ENCODE results near the gene MATN4. TPM values are rescaled to one million over a fixed set of nuclear protein-coding genes. Genes with fewer than 3 reads are reported as not detected.

MATN4 gene
- total and polyA plus RNA-seq, 2 of the 13 experiments (the other 11 are each of a cell fraction or from before 2014, with no cell fraction given): not detected

DNA sequence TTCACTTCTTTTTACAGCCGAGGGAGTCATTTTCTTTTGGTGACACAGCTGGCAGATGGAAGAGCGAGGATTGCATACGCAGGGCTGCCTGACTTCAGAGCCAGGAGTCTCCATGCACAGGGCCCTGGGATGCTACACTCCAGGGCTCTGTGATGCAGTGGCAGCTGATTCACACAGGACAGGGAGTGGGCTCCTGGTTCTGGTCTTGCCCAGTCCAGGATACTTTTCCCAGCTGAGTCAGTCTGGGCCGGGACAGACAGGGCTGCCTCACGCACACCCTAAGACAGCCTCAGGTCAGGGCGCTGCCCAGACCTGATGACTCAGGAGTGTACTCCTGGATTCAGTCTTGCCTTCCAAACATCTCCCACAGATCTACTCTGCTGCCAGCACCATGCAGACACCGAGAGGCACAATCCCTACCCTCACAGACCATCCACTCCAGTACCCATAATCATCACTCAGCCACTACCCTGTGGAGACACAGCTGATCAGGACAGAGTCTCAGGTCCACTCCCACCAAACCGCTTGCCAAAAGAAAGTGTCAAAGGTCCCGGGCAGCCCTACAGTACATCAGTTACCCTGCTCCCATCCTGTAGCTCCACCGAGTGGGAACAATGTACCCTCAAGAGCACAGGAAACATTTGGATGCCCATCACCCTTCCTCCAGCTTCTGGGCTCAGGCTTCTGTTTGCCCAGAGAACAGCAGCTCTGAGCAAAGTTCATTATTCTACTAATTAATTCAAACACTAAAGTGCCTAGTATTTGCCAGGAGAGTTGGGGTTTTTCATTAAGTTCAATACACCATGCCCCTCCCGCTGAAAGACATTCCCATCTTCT, 28.6 kb upstream of the MATN4 start (continued):
- TF ChIP-seq SP140L (CRISPR knock-in tag; IDR thresholded peaks at IDR 0.05; ENCODE audit: borderline replicate concordance): no peak
- TF ChIP-seq, protein P1, sequence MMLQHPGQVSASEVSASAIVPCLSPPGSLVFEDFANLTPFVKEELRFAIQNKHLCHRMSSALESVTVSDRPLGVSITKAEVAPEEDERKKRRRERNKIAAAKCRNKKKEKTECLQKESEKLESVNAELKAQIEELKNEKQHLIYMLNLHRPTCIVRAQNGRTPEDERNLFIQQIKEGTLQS (CRISPR knock-in tag; IDR thresholded peaks at IDR 0.05): 0 out of 2 replicates have a peak, but pooled peaks have one; percentile 31
- TF ChIP-seq, protein P2, sequence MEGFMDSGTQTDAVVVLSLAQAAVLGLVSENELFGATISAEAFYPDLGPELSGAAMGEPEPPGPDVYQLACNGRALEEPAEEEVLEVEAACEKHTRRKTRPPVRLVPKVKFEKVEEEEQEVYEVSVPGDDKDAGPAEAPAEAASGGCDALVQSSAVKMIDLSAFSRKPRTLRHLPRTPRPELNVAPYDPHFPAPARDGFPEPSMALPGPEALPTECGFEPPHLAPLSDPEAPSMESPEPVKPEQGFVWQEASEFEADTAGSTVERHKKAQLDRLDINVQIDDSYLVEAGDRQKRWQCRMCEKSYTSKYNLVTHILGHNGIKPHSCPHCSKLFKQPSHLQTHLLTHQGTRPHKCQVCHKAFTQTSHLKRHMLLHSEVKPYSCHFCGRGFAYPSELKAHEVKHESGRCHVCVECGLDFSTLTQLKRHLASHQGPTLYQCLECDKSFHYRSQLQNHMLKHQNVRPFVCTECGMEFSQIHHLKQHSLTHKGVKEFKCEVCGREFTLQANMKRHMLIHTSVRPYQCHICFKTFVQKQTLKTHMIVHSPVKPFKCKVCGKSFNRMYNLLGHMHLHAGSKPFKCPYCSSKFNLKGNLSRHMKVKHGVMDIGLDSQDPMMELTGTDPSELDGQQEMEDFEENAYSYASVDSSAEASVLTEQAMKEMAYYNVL (CRISPR knock-in tag; IDR thresholded peaks at IDR 0.05; ENCODE audit: borderline replicate concordance): no peak; the same call in 1 of the 2 replicates
- TF ChIP-seq SOX6 (IDR thresholded peaks at IDR 0.05): no peak
- peak; percentile 50; the same call in 1 of the 2 replicates for TF ChIP-seq SOX6 (CRISPR knock-in tag; IDR thresholded peaks at IDR 0.05)
- TF ChIP-seq ZNF878 (CRISPR knock-in tag; IDR thresholded peaks at IDR 0.05): 0 out of 2 replicates have a peak, but pooled peaks have one; percentile 11
- no peak for TF ChIP-seq FIP1L1 (IDR thresholded peaks at IDR 0.05; ENCODE audit: borderline replicate concordance, insufficient read depth, low read depth, low read length)
- no peak for TF ChIP-seq GATA4 (IDR thresholded peaks at IDR 0.05; ENCODE audit: borderline replicate concordance, low read depth)
- 0 out of 2 replicates have a peak, but pooled peaks have one; percentile 47 for TF ChIP-seq SATB2 (CRISPR knock-in tag; IDR thresholded peaks at IDR 0.05)
- TF ChIP-seq, protein P3, sequence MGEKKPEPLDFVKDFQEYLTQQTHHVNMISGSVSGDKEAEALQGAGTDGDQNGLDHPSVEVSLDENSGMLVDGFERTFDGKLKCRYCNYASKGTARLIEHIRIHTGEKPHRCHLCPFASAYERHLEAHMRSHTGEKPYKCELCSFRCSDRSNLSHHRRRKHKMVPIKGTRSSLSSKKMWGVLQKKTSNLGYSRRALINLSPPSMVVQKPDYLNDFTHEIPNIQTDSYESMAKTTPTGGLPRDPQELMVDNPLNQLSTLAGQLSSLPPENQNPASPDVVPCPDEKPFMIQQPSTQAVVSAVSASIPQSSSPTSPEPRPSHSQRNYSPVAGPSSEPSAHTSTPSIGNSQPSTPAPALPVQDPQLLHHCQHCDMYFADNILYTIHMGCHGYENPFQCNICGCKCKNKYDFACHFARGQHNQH (CRISPR knock-in tag; IDR thresholded peaks at IDR 0.05): no peak
- no peak for TF ChIP-seq FOXP1 (IDR thresholded peaks at IDR 0.05)
- no peak; the same call in 1 of the 2 replicates for TF ChIP-seq FOXP1 (CRISPR knock-in tag; IDR thresholded peaks at IDR 0.05)
- 0 out of 2 replicates have a peak, but pooled peaks have one; percentile 10 for TF ChIP-seq DNMT3B (CRISPR knock-in tag; conservative IDR thresholded peaks at IDR 0.05)
- TF ChIP-seq, protein P4, sequence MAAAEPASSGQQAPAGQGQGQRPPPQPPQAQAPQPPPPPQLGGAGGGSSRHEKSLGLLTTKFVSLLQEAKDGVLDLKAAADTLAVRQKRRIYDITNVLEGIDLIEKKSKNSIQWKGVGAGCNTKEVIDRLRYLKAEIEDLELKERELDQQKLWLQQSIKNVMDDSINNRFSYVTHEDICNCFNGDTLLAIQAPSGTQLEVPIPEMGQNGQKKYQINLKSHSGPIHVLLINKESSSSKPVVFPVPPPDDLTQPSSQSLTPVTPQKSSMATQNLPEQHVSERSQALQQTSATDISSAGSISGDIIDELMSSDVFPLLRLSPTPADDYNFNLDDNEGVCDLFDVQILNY (CRISPR knock-in tag; conservative IDR thresholded peaks at IDR 0.05): 0 out of 2 replicates have a peak, but pooled peaks have one; percentile 37
- TF ChIP-seq, protein P5, sequence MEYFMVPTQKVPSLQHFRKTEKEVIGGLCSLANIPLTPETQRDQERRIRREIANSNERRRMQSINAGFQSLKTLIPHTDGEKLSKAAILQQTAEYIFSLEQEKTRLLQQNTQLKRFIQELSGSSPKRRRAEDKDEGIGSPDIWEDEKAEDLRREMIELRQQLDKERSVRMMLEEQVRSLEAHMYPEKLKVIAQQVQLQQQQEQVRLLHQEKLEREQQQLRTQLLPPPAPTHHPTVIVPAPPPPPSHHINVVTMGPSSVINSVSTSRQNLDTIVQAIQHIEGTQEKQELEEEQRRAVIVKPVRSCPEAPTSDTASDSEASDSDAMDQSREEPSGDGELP (IDR thresholded peaks at IDR 0.05; ENCODE audit: borderline replicate concordance, low read depth): 0 out of 2 replicates have a peak, but pooled peaks have one; percentile 49
- TF ChIP-seq ZNF564 (CRISPR knock-in tag; IDR thresholded peaks at IDR 0.05): 0 out of 2 replicates have a peak, but pooled peaks have one; percentile 52
- TF ChIP-seq HNRNPL (IDR thresholded peaks at IDR 0.05; ENCODE audit: low read depth, low read length): 0 out of 2 replicates have a peak, but pooled peaks have one; percentile 34
- TF ChIP-seq HCFC1 (IDR thresholded peaks at IDR 0.05; ENCODE audit: low read depth, low read length): no peak
- TF ChIP-seq KDM6A (CRISPR knock-in tag; IDR thresholded peaks at IDR 0.05; ENCODE audit: low read depth): 0 out of 2 replicates have a peak, but pooled peaks have one; percentile 31
- TF ChIP-seq, protein P6, sequence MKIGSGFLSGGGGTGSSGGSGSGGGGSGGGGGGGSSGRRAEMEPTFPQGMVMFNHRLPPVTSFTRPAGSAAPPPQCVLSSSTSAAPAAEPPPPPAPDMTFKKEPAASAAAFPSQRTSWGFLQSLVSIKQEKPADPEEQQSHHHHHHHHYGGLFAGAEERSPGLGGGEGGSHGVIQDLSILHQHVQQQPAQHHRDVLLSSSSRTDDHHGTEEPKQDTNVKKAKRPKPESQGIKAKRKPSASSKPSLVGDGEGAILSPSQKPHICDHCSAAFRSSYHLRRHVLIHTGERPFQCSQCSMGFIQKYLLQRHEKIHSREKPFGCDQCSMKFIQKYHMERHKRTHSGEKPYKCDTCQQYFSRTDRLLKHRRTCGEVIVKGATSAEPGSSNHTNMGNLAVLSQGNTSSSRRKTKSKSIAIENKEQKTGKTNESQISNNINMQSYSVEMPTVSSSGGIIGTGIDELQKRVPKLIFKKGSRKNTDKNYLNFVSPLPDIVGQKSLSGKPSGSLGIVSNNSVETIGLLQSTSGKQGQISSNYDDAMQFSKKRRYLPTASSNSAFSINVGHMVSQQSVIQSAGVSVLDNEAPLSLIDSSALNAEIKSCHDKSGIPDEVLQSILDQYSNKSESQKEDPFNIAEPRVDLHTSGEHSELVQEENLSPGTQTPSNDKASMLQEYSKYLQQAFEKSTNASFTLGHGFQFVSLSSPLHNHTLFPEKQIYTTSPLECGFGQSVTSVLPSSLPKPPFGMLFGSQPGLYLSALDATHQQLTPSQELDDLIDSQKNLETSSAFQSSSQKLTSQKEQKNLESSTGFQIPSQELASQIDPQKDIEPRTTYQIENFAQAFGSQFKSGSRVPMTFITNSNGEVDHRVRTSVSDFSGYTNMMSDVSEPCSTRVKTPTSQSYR (CRISPR knock-in tag; IDR thresholded peaks at IDR 0.05; ENCODE audit: borderline replicate concordance): peak; percentile 60; the same call in 1 of the 2 replicates
